CD4-positive, alpha-beta T cell (primary cell): Measurements from ENCODE around the gene RHBDD3. TPM values are rescaled to one million over a fixed set of nuclear protein-coding genes. Genes with fewer than 3 reads are reported as not detected.

Experiments
- ATAC-seq: fragments of 200-7000 bp; cut with Tn5 transposase; one replicate; pipeline ENCODE4 v1.10.0; 2022; ENCODE audit warnings: mild to moderate bottlenecking; ENCODE audit not compliant: poor library complexity
- CTCF ChIA-PET: fragments of 350-600 bp; sonication (Branson Sonifier 250); formaldehyde crosslinking; loops from one replicate; lab custom pipeline; 2021; ENCODE audit warnings: antibody characterized with exemption, inconsistent platforms; lab: Charles Lee
- POLR2A ChIA-PET: fragments of 350-600 bp; sonication (Branson Sonifier 250); formaldehyde crosslinking; loops from one replicate; lab custom pipeline; 2021; ENCODE audit warnings: antibody characterized with exemption, inconsistent platforms; lab: Charles Lee
- DNase-seq, 14 experiments: peaks; one replicate each; pipeline ENCODE4 v3.0.0-alpha.2; 2013 to 2020; ENCODE audit warnings: mixed read lengths in 2 of 14
- H3K27ac ChIP-seq, 2 donors: one replicate each; pipeline versions ENCODE4 v1.5.1 to v1.7.0; 2013; ENCODE audit warnings: low read length in 2 of 2, low read depth in 1 of 2, mild to moderate bottlenecking in 1 of 2
- H3K27me3 ChIP-seq, 2 experiments: 1 replicate in 1 of 2; 2 replicates in 1 of 2; pipeline versions ENCODE4 v1.6.1 to v1.7.0; 2013; ENCODE audit warnings: low read length in 2 of 2, control low read depth in 1 of 2, mild to moderate bottlenecking in 1 of 2, moderate library complexity in 1 of 2; ENCODE audit not compliant: insufficient read depth in 2 of 2, control insufficient read depth in 1 of 2
- H3K36me3 ChIP-seq: one replicate; pipeline ENCODE4 v1.6.1; 2013; ENCODE audit warnings: low read length, control low read depth; ENCODE audit not compliant: insufficient read depth
- H3K4me1 ChIP-seq: one replicate; pipeline ENCODE4 v1.6.1; 2013; ENCODE audit warnings: low read length, control low read depth; ENCODE audit not compliant: insufficient read depth
- H3K4me3 ChIP-seq: one replicate; pipeline ENCODE4 v1.5.1; 2013; ENCODE audit warnings: mild to moderate bottlenecking, low read length, moderate library complexity
- H3K9me3 ChIP-seq, 2 experiments: 1 replicate in 1 of 2; 2 replicates in 1 of 2; pipeline versions ENCODE4 v1.6.1 to v1.7.0; 2013; ENCODE audit warnings: low read length in 2 of 2, mild to moderate bottlenecking in 2 of 2, control low read depth in 1 of 2, moderate library complexity in 1 of 2; ENCODE audit not compliant: control insufficient read depth in 1 of 2, insufficient read depth in 1 of 2
- H3K27ac Mint-ChIP-seq: one replicate; pipeline ENCODE4 v1.8.0; 2020; ENCODE audit warnings: mixed read lengths
- H3K27me3 Mint-ChIP-seq: one replicate; pipeline ENCODE4 v1.8.0; 2021; ENCODE audit warnings: mixed read lengths
- H3K36me3 Mint-ChIP-seq: one replicate; pipeline ENCODE4 v1.8.0; 2021; ENCODE audit warnings: low read depth, mixed read lengths
- H3K4me1 Mint-ChIP-seq: one replicate; pipeline ENCODE4 v1.8.0; 2021; ENCODE audit warnings: low read depth, mixed read lengths
- H3K4me3 Mint-ChIP-seq: one replicate; pipeline ENCODE4 v1.8.0; 2020; ENCODE audit warnings: mild to moderate bottlenecking, mixed read lengths
- H3K9me3 Mint-ChIP-seq: one replicate; pipeline ENCODE4 v1.8.0; 2020; ENCODE audit warnings: mixed read lengths
- CTCF ChIP-seq: fragments of 200-600 bp; IDR thresholded peaks from one replicate; pipeline ENCODE4 v1.8.0; 2022; ENCODE audit warnings: antibody characterized with exemption, mild to moderate bottlenecking
- intact Hi-C, 2 experiments: fragments of 100-400 bp; cut with DNase I in 1 of 2; cut with micrococcal nuclease in 1 of 2; formaldehyde crosslinking; loops; one replicate each; pipeline versions ENCODE4 v1.15.1 to v1.9.0; 2023 to 2025; cut with DNase I, micrococcal nuclease
- total RNA-seq, 174 experiments: library from RNA in 2 of 174; stranded (reverse) in 2 of 174; gene quantifications; one replicate each; pipeline ENCODE4 v1.2.3 and lab custom pipeline; 2021 to 2026

The RHBDD3 gene
- total RNA-seq, 2 experiments from 2014 or later: 9.0 to 11.7 TPM

DNA sequence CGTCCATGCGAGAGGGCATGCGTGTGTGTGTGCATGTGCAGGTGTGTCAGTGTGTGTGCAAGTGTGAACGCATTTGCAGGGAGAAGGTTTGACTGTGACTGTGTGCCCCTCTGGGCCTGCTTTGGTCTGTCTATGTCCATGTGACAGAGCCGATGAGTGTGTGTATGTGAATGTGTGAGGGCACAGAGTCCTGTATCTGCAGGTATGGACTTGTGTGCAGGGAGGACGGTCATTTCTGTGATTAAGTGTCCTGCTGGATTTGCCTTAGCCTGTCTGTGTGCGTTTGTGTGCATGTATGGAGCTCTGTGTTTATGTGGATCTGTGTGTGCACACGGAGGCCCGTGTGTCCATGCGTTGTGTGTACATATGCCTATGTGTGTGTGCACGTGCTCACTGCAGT, 56.7 kb downstream of the RHBDD3 start:
- POLR2A ChIA-PET: no interaction called here
- CTCF ChIA-PET: no interaction called here
- intact Hi-C loops: no loop called here

More for the DNA sequence above, 56.7 kb downstream of the RHBDD3 start:
- Mint-ChIP-seq H3K4me3 (no peak overlapping the region), H3K9me3 (no peaks in the 10 kb centered on the region), H3K27me3 (peaks cover 6% of the 10 kb centered on the region), H3K36me3 (no peaks in the 10 kb centered on the region), H3K27ac (no peak overlapping the region), H3K4me1 (no peaks in the 10 kb centered on the region)
- no peaks in the 10 kb centered on the region for H3K36me3 ChIP-seq
- H3K4me3 ChIP-seq: no peak overlapping the region
- peaks cover 4% of the 10 kb centered on the region for H3K4me1 ChIP-seq
- ATAC-seq (no peak), DNase-seq (no peak)
- H3K27me3 ChIP-seq: peaks cover 10 to 26% of the 10 kb centered on the region in 2 experiments
- peaks cover 0 to 3% of the 10 kb centered on the region in 2 experiments for H3K9me3 ChIP-seq
- no peak overlapping the region for H3K27ac ChIP-seq
- no peak for TF ChIP-seq CTCF

Other genes with a start within 250 kb of the RHBDD3 start
- not detected for gene C22orf31, start 206.2 kb downstream of the RHBDD3 start, total RNA-seq
- gene KREMEN1, start 194.9 kb downstream of the RHBDD3 start, total RNA-seq: not detected
- not detected for gene EMID1, start 62.1 kb downstream of the RHBDD3 start, total RNA-seq
- 100 to 1,000 TPM; 292 to 309 TPM for gene EWSR1, start 287 bp upstream of the RHBDD3 start, total RNA-seq
- gene GAS2L1, start 38.7 kb upstream of the RHBDD3 start, total RNA-seq: under 1 TPM; 0.28 to 0.77 TPM
- under 1 TPM; 0.30 to 0.36 TPM for gene RASL10A, start 47.7 kb upstream of the RHBDD3 start, total RNA-seq
- gene AP1B1, start 120.6 kb upstream of the RHBDD3 start, total RNA-seq: 10 to 100 TPM; 25.6 to 26.4 TPM
- gene RFPL1, start 170.6 kb upstream of the RHBDD3 start, total RNA-seq: not detected
- under 1 TPM; 0.05 to 0.06 TPM for gene NEFH, start 212.2 kb upstream of the RHBDD3 start, total RNA-seq